IPS-18a (cell line): ENCODE measurements around the gene YES1.
"Not testable (repeated sequence)": the region's sequence is repeated elsewhere in the genome, so short reads cannot be mapped to it uniquely, and the experiment has no call there.

Experiments used
- H3K27ac ChIP-seq: one replicate; pipeline ENCODE4 v1.5.1; 2013; ENCODE audit warnings: low read length
- H3K27me3 ChIP-seq: one replicate; pipeline ENCODE4 v1.6.1; 2013; ENCODE audit warnings: mild to moderate bottlenecking, low read length; ENCODE audit not compliant: control insufficient read depth, insufficient read depth
- H3K36me3 ChIP-seq: one replicate; pipeline ENCODE4 v1.6.1; 2013; ENCODE audit warnings: low read depth, low read length; ENCODE audit not compliant: control insufficient read depth
- H3K4me1 ChIP-seq: one replicate; pipeline ENCODE4 v1.6.1; 2013; ENCODE audit warnings: low read depth, low read length; ENCODE audit not compliant: control insufficient read depth
- H3K4me3 ChIP-seq: one replicate; pipeline ENCODE4 v1.5.1; 2013; ENCODE audit warnings: low read length
- H3K9ac ChIP-seq: one replicate; pipeline ENCODE4 v1.6.1; 2013; ENCODE audit warnings: mild to moderate bottlenecking, low read length, moderate library complexity
- H3K9me3 ChIP-seq: one replicate; pipeline ENCODE4 v1.6.1; 2013; ENCODE audit warnings: low read depth, low read length; ENCODE audit not compliant: control insufficient read depth

Gene YES1

GRCh38 chr18:774811-775210 lies 37.2 kb downstream of the YES1 start:
- Histone ChIP-seq H3K4me1 (peaks cover 5% of the 10 kb centered on the region), H3K9ac (no peak overlapping the region)

GRCh38 chr18:773980-774624 lies 37.9 kb downstream of the YES1 start:
- Histone ChIP-seq H3K36me3 (no peaks in the 10 kb centered on the region), H3K9me3 (no peaks in the 10 kb centered on the region), H3K4me3 (no peak overlapping the region), H3K9ac (no peak overlapping the region), H3K4me1 (peaks cover 5% of the 10 kb centered on the region), H3K27me3 (no peaks in the 10 kb centered on the region), H3K27ac (no peak overlapping the region)

More at GRCh38 chr18:774811-775210, 37.2 kb downstream of the YES1 start:
- Histone ChIP-seq H3K27me3 (no peaks in the 10 kb centered on the region), H3K27ac (no peak overlapping the region), H3K36me3 (no peaks in the 10 kb centered on the region), H3K9me3 (no peaks in the 10 kb centered on the region), H3K4me3 (no peak overlapping the region)

GRCh38 chr18:770583-770961 lies 41.5 kb downstream of the YES1 start:
- Histone ChIP-seq H3K9ac (no peak overlapping the region), H3K9me3 (no peaks in the 10 kb centered on the region), H3K4me1 (no peaks in the 10 kb centered on the region), H3K36me3 (no peaks in the 10 kb centered on the region), H3K27me3 (no peaks in the 10 kb centered on the region), H3K27ac (no peak overlapping the region), H3K4me3 (no peak overlapping the region)

GRCh38 chr18:767961-768360 lies 44.1 kb downstream of the YES1 start:
- no peak overlapping the region for H3K27ac ChIP-seq
- H3K36me3 ChIP-seq: no peaks in the 10 kb centered on the region
- no peaks in the 10 kb centered on the region for H3K27me3 ChIP-seq
- H3K9ac ChIP-seq: no peak overlapping the region
- no peaks in the 10 kb centered on the region for H3K9me3 ChIP-seq
- H3K4me1 ChIP-seq: no peaks in the 10 kb centered on the region
- no peak overlapping the region for H3K4me3 ChIP-seq

GRCh38 chr18:767084-767882 lies 44.8 kb downstream of the YES1 start:
- Histone ChIP-seq H3K27me3 (no peaks in the 10 kb centered on the region), H3K4me3 (no peak overlapping the region), H3K4me1 (no peaks in the 10 kb centered on the region), H3K9me3 (no peaks in the 10 kb centered on the region), H3K27ac (no peak overlapping the region), H3K36me3 (no peaks in the 10 kb centered on the region), H3K9ac (no peak overlapping the region)

- H3K4me3 ChIP-seq: no peak overlapping the region
- no peak overlapping the region for H3K27ac ChIP-seq
- no peaks in the 10 kb centered on the region for H3K27me3 ChIP-seq
- no peak overlapping the region for H3K9ac ChIP-seq
- no peaks in the 10 kb centered on the region for H3K4me1 ChIP-seq
- no peaks in the 10 kb centered on the region for H3K9me3 ChIP-seq
- no peaks in the 10 kb centered on the region for H3K36me3 ChIP-seq
These were observed 45.5 kb downstream of the YES1 start for GRCh38 chr18:766550-766860.

- Histone ChIP-seq H3K9ac (no peak overlapping the region), H3K4me1 (peaks cover 5% of the 10 kb centered on the region), H3K9me3 (no peaks in the 10 kb centered on the region), H3K27ac (no peak overlapping the region), H3K27me3 (no peaks in the 10 kb centered on the region), H3K36me3 (no peaks in the 10 kb centered on the region), H3K4me3 (no peak overlapping the region)
These were observed 46.1 kb downstream of the YES1 start for GRCh38 chr18:765764-766549.

- H3K27ac ChIP-seq, H3K4me1 ChIP-seq, H3K27me3 ChIP-seq, H3K36me3 ChIP-seq, H3K9ac ChIP-seq, H3K9me3 ChIP-seq, H3K4me3 ChIP-seq: not testable (repeated sequence)
These were observed 52.2 kb downstream of the YES1 start for GRCh38 chr18:759864-760263.

- peaks cover 16% of the 10 kb centered on the region for H3K36me3 ChIP-seq
- H3K9me3 ChIP-seq: no peaks in the 10 kb centered on the region
- no peaks in the 10 kb centered on the region for H3K27me3 ChIP-seq
- H3K27ac ChIP-seq: no peak overlapping the region
- H3K9ac ChIP-seq: no peak overlapping the region
- no peak overlapping the region for H3K4me3 ChIP-seq
- H3K4me1 ChIP-seq: no peaks in the 10 kb centered on the region
These were observed 56.5 kb downstream of the YES1 start for GRCh38 chr18:755506-755905.

GRCh38 chr18:754656-755055 lies 57.4 kb downstream of the YES1 start:
- no peaks in the 10 kb centered on the region for H3K4me1 ChIP-seq

GRCh38 chr18:750456-750855 lies 61.6 kb downstream of the YES1 start:
- H3K27me3 ChIP-seq: no peaks in the 10 kb centered on the region
- peaks cover 34% of the 10 kb centered on the region for H3K36me3 ChIP-seq
- H3K4me1 ChIP-seq: no peaks in the 10 kb centered on the region
- H3K9ac ChIP-seq: no peak overlapping the region
- H3K27ac ChIP-seq: no peak overlapping the region
- H3K9me3 ChIP-seq: no peaks in the 10 kb centered on the region
- H3K4me3 ChIP-seq: no peak overlapping the region

More at GRCh38 chr18:754656-755055, 57.4 kb downstream of the YES1 start:
- no peaks in the 10 kb centered on the region for H3K9me3 ChIP-seq
- H3K4me3 ChIP-seq: no peak overlapping the region
- no peak overlapping the region for H3K27ac ChIP-seq
- H3K9ac ChIP-seq: no peak overlapping the region
- no peaks in the 10 kb centered on the region for H3K27me3 ChIP-seq
- peaks cover 19% of the 10 kb centered on the region for H3K36me3 ChIP-seq
